ENCODE results near the gene TSPAN9. TPM values are rescaled to one million over a fixed set of nuclear protein-coding genes. Genes with fewer than 3 reads are reported as not detected.

TSPAN9 gene
- total RNA-seq, 4 donors from 2014 or later, result 23.4 to 43.3 (median 29.4) TPM

GRCh38 chr12:3280967-3281366 lies 203.8 kb downstream of the TSPAN9 start:
- ATAC-seq (ENCODE audit: low FRiP score), result no peak
- no peak for TF ChIP-seq CTCF (IDR thresholded peaks at IDR 0.05)
- no peak for DNase-seq (ENCODE audit: low spot score)

- ATAC-seq (ENCODE audit: low FRiP score) (no peak), DNase-seq (ENCODE audit: low spot score) (no peak)
- no peak for TF ChIP-seq CTCF (IDR thresholded peaks at IDR 0.05)
Measured at GRCh38 chr12:3281588-3282383, 204.6 kb downstream of the TSPAN9 start.

- ATAC-seq (ENCODE audit: low FRiP score) (no peak), DNase-seq (ENCODE audit: low spot score) (no peak)
- TF ChIP-seq CTCF (IDR thresholded peaks at IDR 0.05), result no peak
Measured at GRCh38 chr12:3282384-3282670, 205.1 kb downstream of the TSPAN9 start.

GRCh38 chr12:3283137-3283680 lies 206.0 kb downstream of the TSPAN9 start:
- DNase-seq (ENCODE audit: low spot score) (no peak), ATAC-seq (ENCODE audit: low FRiP score) (no peak)
- TF ChIP-seq CTCF (IDR thresholded peaks at IDR 0.05), result no peak

GRCh38 chr12:3284405-3284804 lies 207.2 kb downstream of the TSPAN9 start:
- no peak for DNase-seq (ENCODE audit: low spot score)
- no peak for TF ChIP-seq CTCF (IDR thresholded peaks at IDR 0.05)
- ATAC-seq (ENCODE audit: low FRiP score), result no peak

- DNase-seq (ENCODE audit: low spot score) (no peak), ATAC-seq (ENCODE audit: low FRiP score) (no peak)
- no peak for TF ChIP-seq CTCF (IDR thresholded peaks at IDR 0.05)
Measured at GRCh38 chr12:3285570-3285969, 208.4 kb downstream of the TSPAN9 start.

- ATAC-seq (ENCODE audit: low FRiP score) (no peak), DNase-seq (ENCODE audit: low spot score) (no peak)
- no peak for TF ChIP-seq CTCF (IDR thresholded peaks at IDR 0.05)
Measured at GRCh38 chr12:3288690-3289089, 211.5 kb downstream of the TSPAN9 start.

Measured in omental fat pad (tissue), 4 donors.